ENCODE results near the gene AP3B1.

DNA sequence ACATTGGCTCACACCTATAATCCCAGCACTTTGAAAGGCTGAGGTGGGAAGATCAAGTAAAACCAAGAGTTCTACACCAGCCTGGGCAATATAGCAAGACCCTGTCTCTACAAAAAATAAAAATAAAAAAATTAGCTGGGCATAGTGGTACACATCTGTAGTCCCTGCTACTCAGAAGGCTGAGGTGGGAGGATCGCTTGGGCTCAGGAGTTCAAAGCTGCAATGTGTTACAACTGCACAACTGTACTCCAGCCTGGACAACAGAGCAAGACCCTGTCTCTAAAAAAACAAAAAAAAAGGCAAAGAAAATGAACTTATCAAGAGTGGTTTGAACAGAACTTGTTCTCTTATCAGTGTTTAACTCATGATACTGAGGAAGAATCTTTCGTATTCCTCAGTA, 29.3 kb downstream of the AP3B1 start:
- TF ChIP-seq, protein P1, sequence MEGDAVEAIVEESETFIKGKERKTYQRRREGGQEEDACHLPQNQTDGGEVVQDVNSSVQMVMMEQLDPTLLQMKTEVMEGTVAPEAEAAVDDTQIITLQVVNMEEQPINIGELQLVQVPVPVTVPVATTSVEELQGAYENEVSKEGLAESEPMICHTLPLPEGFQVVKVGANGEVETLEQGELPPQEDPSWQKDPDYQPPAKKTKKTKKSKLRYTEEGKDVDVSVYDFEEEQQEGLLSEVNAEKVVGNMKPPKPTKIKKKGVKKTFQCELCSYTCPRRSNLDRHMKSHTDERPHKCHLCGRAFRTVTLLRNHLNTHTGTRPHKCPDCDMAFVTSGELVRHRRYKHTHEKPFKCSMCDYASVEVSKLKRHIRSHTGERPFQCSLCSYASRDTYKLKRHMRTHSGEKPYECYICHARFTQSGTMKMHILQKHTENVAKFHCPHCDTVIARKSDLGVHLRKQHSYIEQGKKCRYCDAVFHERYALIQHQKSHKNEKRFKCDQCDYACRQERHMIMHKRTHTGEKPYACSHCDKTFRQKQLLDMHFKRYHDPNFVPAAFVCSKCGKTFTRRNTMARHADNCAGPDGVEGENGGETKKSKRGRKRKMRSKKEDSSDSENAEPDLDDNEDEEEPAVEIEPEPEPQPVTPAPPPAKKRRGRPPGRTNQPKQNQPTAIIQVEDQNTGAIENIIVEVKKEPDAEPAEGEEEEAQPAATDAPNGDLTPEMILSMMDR (IDR thresholded peaks at IDR 0.05; ENCODE audit: borderline replicate concordance, extremely low read depth, low read length, poor library complexity, severe bottlenecking), result no peak
- TF ChIP-seq EZH2 (IDR thresholded peaks at IDR 0.05; ENCODE audit: borderline replicate concordance, low read depth, low read length, severe bottlenecking), result no peak
